Lower leg skin (tissue), 4 donors: ENCODE data around the gene CNTN4. TPM values are rescaled to one million over a fixed set of nuclear protein-coding genes. Genes with fewer than 3 reads are reported as not detected.

ENCODE experiments used
- DNase-seq, 2 donors: peaks; one replicate each; pipeline ENCODE4 v3.0.0-alpha.2; 2019; ENCODE audit warnings: low spot score in 2 of 2
- H3K4me3 ChIP-seq: fragments of 200-600 bp; sonication (generic); 2 replicates; pipeline ENCODE4 v1.5.1; 2017; ENCODE audit warnings: mild to moderate bottlenecking, low read depth; ENCODE audit not compliant: poor library complexity, severe bottlenecking
- POLR2A ChIP-seq, 2 donors: fragments of 450-650 bp; IDR thresholded peaks; one replicate each; pipeline ENCODE4 v1.6.1; 2016 to 2017; ENCODE audit warnings: antibody characterized with exemption in 2 of 2, mild to moderate bottlenecking in 1 of 2, moderate library complexity in 1 of 2
- WGBS, 2 donors: methylation state at CpG; one replicate each; pipeline ENCODE4 v1.1.5; 2018; 5-methylcytosine and 5-hydroxymethylcytosine counted together
- intact Hi-C: fragments of 100-400 bp; cut with DNase I; formaldehyde crosslinking; loops from one replicate; pipeline ENCODE4 v1.15.0; 2023; ENCODE audit warnings: low total_unique reads
- total RNA-seq, 4 donors: library from RNA; depleted of rRNA; stranded (reverse); fragments of >200 nt; gene quantifications; one replicate each; pipeline ENCODE4 v1.1.0, GENCODE V29; 2016
- TF ChIP-seq, protein P1 (sequence below), 3 donors: fragments of 450-650 bp; IDR thresholded peaks; one replicate each; pipeline ENCODE4 v1.5.1; 2016; ENCODE audit warnings: antibody characterized with exemption in 3 of 3, mild to moderate bottlenecking in 3 of 3, moderate library complexity in 2 of 3

Gene CNTN4
- total RNA-seq, 4 donors from 2014 or later: 1.8 to 6.1 (median 2.6) TPM

- intact Hi-C loops: no loop called here
- no peak for DNase-seq
- no peak overlapping the region for H3K4me3 ChIP-seq
- WGBS, 2 donors: 55 to 62% methylated on average over 2 of the region's 2 CpGs
- TF ChIP-seq POLR2A (IDR thresholded peaks at IDR 0.05): no peak
- TF ChIP-seq, protein P1, sequence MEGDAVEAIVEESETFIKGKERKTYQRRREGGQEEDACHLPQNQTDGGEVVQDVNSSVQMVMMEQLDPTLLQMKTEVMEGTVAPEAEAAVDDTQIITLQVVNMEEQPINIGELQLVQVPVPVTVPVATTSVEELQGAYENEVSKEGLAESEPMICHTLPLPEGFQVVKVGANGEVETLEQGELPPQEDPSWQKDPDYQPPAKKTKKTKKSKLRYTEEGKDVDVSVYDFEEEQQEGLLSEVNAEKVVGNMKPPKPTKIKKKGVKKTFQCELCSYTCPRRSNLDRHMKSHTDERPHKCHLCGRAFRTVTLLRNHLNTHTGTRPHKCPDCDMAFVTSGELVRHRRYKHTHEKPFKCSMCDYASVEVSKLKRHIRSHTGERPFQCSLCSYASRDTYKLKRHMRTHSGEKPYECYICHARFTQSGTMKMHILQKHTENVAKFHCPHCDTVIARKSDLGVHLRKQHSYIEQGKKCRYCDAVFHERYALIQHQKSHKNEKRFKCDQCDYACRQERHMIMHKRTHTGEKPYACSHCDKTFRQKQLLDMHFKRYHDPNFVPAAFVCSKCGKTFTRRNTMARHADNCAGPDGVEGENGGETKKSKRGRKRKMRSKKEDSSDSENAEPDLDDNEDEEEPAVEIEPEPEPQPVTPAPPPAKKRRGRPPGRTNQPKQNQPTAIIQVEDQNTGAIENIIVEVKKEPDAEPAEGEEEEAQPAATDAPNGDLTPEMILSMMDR (IDR thresholded peaks at IDR 0.05): no peak
Observed at GRCh38 chr3:2850701-2851100, 752.0 kb downstream of the CNTN4 start.

GRCh38 chr3:2851361-2851760, 752.7 kb downstream of the CNTN4 start:
- DNase-seq: no peak
- H3K4me3 ChIP-seq: no peak overlapping the region
- 46 to 55% methylated on average over 3 of the region's 3 CpGs for WGBS, 2 donors
- TF ChIP-seq, protein P1 (IDR thresholded peaks at IDR 0.05): no peak
- TF ChIP-seq POLR2A (IDR thresholded peaks at IDR 0.05): no peak
- intact Hi-C loops: no loop called here

- H3K4me3 ChIP-seq: no peak overlapping the region
- peak; percentile 63 to 91 for DNase-seq
- TF ChIP-seq, protein P1 (IDR thresholded peaks at IDR 0.05): no peak
- TF ChIP-seq POLR2A (IDR thresholded peaks at IDR 0.05): no peak
- intact Hi-C loops: no loop called here
- 2 to 6% methylated on average over 1 of the region's 1 CpG for WGBS, 2 donors
Observed at GRCh38 chr3:2851835-2852234, 753.2 kb downstream of the CNTN4 start.

GRCh38 chr3:2853651-2854050, 755.0 kb downstream of the CNTN4 start:
- no peak for DNase-seq
- intact Hi-C loops: no loop called here
- no peak for TF ChIP-seq POLR2A (IDR thresholded peaks at IDR 0.05)
- TF ChIP-seq, protein P1 (IDR thresholded peaks at IDR 0.05): no peak
- H3K4me3 ChIP-seq: no peak overlapping the region
- WGBS, 2 donors: 73 to 84% methylated on average over 5 of the region's 5 CpGs

GRCh38 chr3:2856138-2857133, 757.8 kb downstream of the CNTN4 start:
- intact Hi-C loops: no loop called here
- 61 to 65% methylated on average over 12 of the region's 12 CpGs for WGBS, 2 donors
- DNase-seq: no peak
- TF ChIP-seq, protein P1 (IDR thresholded peaks at IDR 0.05): no peak
- no peak for TF ChIP-seq POLR2A (IDR thresholded peaks at IDR 0.05)
- no peak overlapping the region for H3K4me3 ChIP-seq
